NCI-H2196 (cell line): ENCODE data around the gene FBLN1.

ENCODE experiments used
- DNase-seq: peaks from one replicate; lab custom pipeline; 2025; ENCODE audit not compliant: unreplicated experiment; lab: John Stamatoyannopoulos, UW

The FBLN1 gene

GRCh38 chr22:45631140-45631840, 128.6 kb downstream of the FBLN1 start:
- DNase-seq = no peak

DNA sequence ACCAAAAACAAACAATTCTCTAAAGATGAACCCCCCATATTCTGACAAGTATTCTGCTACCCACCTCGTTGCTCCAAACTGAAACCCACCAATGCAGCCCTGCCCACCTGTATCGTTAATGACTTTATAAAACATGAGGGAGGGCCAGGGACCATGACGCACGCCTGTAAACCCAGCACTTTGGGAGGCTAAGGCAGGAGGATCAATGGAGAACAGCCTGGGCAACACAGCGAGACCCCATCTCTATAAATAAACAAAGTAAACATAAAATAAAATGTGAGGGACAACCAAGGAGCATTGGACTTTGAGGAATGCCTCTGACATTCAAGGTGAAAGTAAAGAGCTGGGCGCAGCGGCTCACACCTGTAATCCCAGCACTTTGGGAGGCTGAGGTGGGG, 129.2 kb downstream of the FBLN1 start:
- DNase-seq = no peak

GRCh38 chr22:45632791-45633515, 130.3 kb downstream of the FBLN1 start:
- DNase-seq = no peak

- no peak for DNase-seq
Measured at GRCh38 chr22:45636683-45637082, 134.0 kb downstream of the FBLN1 start.

- no peak for DNase-seq
Measured at GRCh38 chr22:45638197-45638596, 135.5 kb downstream of the FBLN1 start.

DNA sequence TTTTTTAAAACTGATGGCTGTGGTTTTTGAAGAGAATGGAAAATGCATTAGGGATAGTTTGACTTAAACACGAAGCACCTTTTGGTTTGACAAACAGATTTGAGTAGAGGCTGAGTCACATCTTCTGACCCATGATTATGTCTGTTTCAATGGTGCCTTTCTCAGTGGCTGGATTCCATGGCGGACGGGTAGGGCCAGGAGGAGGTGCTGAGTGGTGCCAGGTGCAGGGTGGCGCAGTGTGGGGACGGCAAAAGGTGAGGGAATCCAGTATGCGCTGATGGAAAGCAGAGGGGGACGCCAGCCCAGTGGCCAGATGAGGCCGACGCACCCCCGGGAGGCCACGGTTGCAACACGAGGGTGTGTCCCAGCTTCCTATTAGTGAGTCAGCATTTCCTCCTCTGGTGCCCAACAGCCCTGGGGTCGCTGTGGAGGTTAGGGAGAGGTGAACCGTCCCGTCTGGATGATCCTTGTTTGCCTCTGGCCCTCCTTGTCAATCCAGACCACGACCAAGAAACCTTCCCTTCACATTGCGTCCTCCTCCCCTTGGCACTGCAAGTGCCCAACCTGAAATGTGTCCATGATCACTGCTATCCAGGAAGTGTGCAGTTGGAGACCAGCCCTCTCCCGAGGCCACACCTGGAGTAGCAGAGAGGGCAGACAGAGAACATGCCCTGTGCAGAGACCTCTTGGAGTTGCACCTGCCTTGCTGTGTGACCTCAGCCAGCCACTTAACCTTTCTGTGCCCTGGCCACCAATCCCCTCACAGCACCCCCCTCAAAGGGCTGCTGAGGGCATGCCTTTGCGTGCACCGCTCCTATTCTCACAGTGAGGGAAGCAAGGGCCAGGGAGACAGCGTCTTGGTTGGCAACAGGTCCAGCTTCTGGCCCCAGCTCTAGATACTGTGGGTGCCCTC, 136.4 kb downstream of the FBLN1 start:
- peak; percentile 14 for DNase-seq

DNA sequence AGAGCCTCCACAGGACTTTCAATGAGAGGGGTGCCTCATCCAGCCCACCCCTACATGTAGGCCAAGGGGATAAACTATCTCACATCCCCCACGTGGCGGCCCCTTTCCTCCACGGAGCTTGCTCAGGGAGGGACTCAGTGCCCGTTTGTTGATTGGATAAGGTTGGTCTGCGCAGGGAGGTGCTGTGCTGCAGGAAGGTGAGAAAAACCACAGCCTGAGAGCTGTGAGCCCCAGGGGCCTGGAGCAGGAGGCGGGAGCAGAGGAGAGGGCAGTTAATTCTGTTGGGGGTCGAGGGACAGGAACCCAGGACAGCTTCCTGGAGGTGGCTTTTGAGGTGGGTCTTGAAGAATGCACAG, 137.0 kb downstream of the FBLN1 start:
- no peak for DNase-seq

- no peak for DNase-seq
Measured at GRCh38 chr22:45640291-45640940, 137.7 kb downstream of the FBLN1 start.

- DNase-seq = no peak
Measured at GRCh38 chr22:45640941-45641621, 138.4 kb downstream of the FBLN1 start.

GRCh38 chr22:45642986-45643385, 140.3 kb downstream of the FBLN1 start:
- DNase-seq = no peak

DNA sequence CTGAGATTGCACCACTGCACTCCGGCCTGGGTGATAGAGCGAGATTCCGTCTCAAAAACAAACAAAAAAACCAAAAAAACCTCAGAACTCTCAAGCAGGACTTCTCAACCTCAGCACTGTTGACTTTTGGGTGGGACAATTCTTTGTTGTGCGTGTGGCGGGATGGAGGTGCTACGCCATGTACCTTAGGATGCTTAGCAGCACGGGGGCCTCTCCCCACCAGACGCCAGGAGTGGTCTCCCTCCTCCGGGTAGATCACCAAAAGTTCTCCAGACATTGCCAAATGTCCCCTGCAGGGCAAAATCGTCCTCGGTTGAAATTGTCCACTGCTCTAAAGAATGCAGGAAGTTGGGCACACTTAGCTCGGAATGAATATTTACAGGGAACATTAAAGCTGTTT, 142.0 kb downstream of the FBLN1 start:
- DNase-seq = no peak

GRCh38 chr22:45645150-45645525, 142.5 kb downstream of the FBLN1 start:
- DNase-seq = no peak

GRCh38 chr22:45645526-45646414, 143.1 kb downstream of the FBLN1 start:
- peak; percentile 57 for DNase-seq

DNA sequence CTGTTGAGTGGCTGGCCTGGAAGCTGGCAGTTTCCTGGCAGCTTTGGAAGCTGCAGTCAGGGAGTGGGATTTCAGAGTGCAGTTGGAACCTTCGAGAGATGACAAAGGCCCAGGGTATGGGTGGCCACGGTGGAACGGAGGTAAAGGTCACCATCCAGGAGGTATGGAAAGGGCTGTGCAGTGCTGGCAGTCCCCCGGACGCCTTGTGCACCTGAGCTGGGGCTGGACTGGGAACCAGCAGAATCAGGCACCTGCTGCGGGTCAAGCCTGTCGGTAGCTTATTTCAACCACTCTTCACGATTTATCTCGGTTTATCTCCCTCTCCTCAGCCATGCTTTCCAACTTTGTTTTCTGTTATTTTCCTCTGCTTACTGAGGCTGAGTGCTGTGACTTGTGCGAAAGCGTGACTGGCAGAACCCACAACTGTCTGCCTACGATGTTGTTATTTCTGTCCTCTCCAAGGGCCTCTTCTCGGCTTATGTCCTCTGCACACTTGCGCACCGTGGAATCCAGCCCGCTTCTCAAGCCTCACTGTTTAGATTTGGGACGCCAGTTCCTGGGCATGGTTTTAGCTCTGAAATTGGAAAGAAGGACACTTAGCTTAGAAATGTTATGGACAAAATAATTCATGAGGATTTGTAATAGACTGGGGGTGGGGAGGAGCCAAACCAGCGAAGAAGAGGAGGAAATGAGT, 145.0 kb downstream of the FBLN1 start:
- DNase-seq = no peak

- DNase-seq = no peak
Measured at GRCh38 chr22:45648301-45649117, 145.8 kb downstream of the FBLN1 start.

- DNase-seq = no peak
Measured at GRCh38 chr22:45649809-45650208, 147.1 kb downstream of the FBLN1 start.

GRCh38 chr22:45650721-45651120, 148.0 kb downstream of the FBLN1 start:
- DNase-seq = no peak
